ENCODE measurements around the gene TSPEAR.

The TSPEAR gene

GRCh38 chr21:44711327-44712202 is at the start of gene TSPEAR:
TSPEAR (minus strand) TSS chr21:44711572; CDS start chr21:44711514, 58 bp downstream.
- no peaks in the 10 kb centered on the region for H3K9me3 ChIP-seq (ENCODE audit: control insufficient read depth in 2 of 2, low read length in 2 of 2)
- no peak within 1 kb of the TSS for H3K4me3 ChIP-seq (ENCODE audit: low read length in 2 of 2)
- H3K27me3 ChIP-seq (ENCODE audit: control insufficient read depth in 1 of 2, insufficient read depth in 2 of 2, low read length in 2 of 2): peaks cover 56 to 61% of the 10 kb centered on the region in 2 donors
- no peak within 1 kb of the TSS for H3K27ac ChIP-seq (ENCODE audit: low read length)
- H3K9ac ChIP-seq (ENCODE audit: low read length in 2 of 2): no peak within 1 kb of the TSS
- no peaks in the 10 kb centered on the region for H3K36me3 ChIP-seq (ENCODE audit: control insufficient read depth in 2 of 2, insufficient read depth in 2 of 2, low read length in 2 of 2)
- H3K4me1 ChIP-seq (ENCODE audit: control insufficient read depth, insufficient read depth, low read length): peaks cover 2% of the 10 kb centered on the region

GRCh38 chr21:44760376-44760775 is 49.0 kb upstream of the TSPEAR start:
- Histone ChIP-seq H3K27ac (ENCODE audit: low read length) (no peak overlapping the region), H3K27me3 (ENCODE audit: control insufficient read depth in 1 of 2, insufficient read depth in 2 of 2, low read length in 2 of 2) (no peaks in the 10 kb centered on the region), H3K9ac (ENCODE audit: low read length in 2 of 2) (no peak overlapping the region), H3K4me1 (ENCODE audit: control insufficient read depth, insufficient read depth, low read length) (no peaks in the 10 kb centered on the region), H3K36me3 (ENCODE audit: control insufficient read depth in 2 of 2, insufficient read depth in 2 of 2, low read length in 2 of 2) (no peaks in the 10 kb centered on the region), H3K9me3 (ENCODE audit: control insufficient read depth in 2 of 2, low read length in 2 of 2) (peaks cover 0 to 6% of the 10 kb centered on the region in 2 donors), H3K4me3 (ENCODE audit: low read length in 2 of 2) (no peak overlapping the region)

GRCh38 chr21:44759628-44760285 is 48.4 kb upstream of the TSPEAR start:
- Histone ChIP-seq H3K27me3 (ENCODE audit: control insufficient read depth in 1 of 2, insufficient read depth in 2 of 2, low read length in 2 of 2) (no peaks in the 10 kb centered on the region), H3K4me3 (ENCODE audit: low read length in 2 of 2) (no peak overlapping the region), H3K9me3 (ENCODE audit: control insufficient read depth in 2 of 2, low read length in 2 of 2) (peaks cover 0 to 6% of the 10 kb centered on the region in 2 donors), H3K27ac (ENCODE audit: low read length) (no peak overlapping the region), H3K36me3 (ENCODE audit: control insufficient read depth in 2 of 2, insufficient read depth in 2 of 2, low read length in 2 of 2) (no peaks in the 10 kb centered on the region), H3K4me1 (ENCODE audit: control insufficient read depth, insufficient read depth, low read length) (no peaks in the 10 kb centered on the region), H3K9ac (ENCODE audit: low read length in 2 of 2) (no peak overlapping the region)

GRCh38 chr21:44758781-44759627 is 47.6 kb upstream of the TSPEAR start:
- Histone ChIP-seq H3K9ac (ENCODE audit: low read length in 2 of 2) (no peak overlapping the region), H3K4me1 (ENCODE audit: control insufficient read depth, insufficient read depth, low read length) (no peaks in the 10 kb centered on the region), H3K4me3 (ENCODE audit: low read length in 2 of 2) (no peak overlapping the region), H3K36me3 (ENCODE audit: control insufficient read depth in 2 of 2, insufficient read depth in 2 of 2, low read length in 2 of 2) (no peaks in the 10 kb centered on the region), H3K27me3 (ENCODE audit: control insufficient read depth in 1 of 2, insufficient read depth in 2 of 2, low read length in 2 of 2) (no peaks in the 10 kb centered on the region), H3K27ac (ENCODE audit: low read length) (no peak overlapping the region), H3K9me3 (ENCODE audit: control insufficient read depth in 2 of 2, low read length in 2 of 2) (peaks cover 0 to 6% of the 10 kb centered on the region in 2 donors)

- H3K4me3 ChIP-seq (ENCODE audit: low read length in 2 of 2): no peak overlapping the region
- H3K9ac ChIP-seq (ENCODE audit: low read length in 2 of 2): no peak overlapping the region
- no peak overlapping the region for H3K27ac ChIP-seq (ENCODE audit: low read length)
These were observed 46.8 kb upstream of the TSPEAR start for GRCh38 chr21:44758141-44758561.

GRCh38 chr21:44757731-44758130 is 46.4 kb upstream of the TSPEAR start:
- Histone ChIP-seq H3K9ac (ENCODE audit: low read length in 2 of 2) (no peak overlapping the region), H3K4me1 (ENCODE audit: control insufficient read depth, insufficient read depth, low read length) (no peaks in the 10 kb centered on the region), H3K9me3 (ENCODE audit: control insufficient read depth in 2 of 2, low read length in 2 of 2) (peaks cover 0 to 6% of the 10 kb centered on the region in 2 donors), H3K4me3 (ENCODE audit: low read length in 2 of 2) (no peak overlapping the region), H3K36me3 (ENCODE audit: control insufficient read depth in 2 of 2, insufficient read depth in 2 of 2, low read length in 2 of 2) (no peaks in the 10 kb centered on the region), H3K27ac (ENCODE audit: low read length) (no peak overlapping the region), H3K27me3 (ENCODE audit: control insufficient read depth in 1 of 2, insufficient read depth in 2 of 2, low read length in 2 of 2) (no peaks in the 10 kb centered on the region)

More at GRCh38 chr21:44758141-44758561, 46.8 kb upstream of the TSPEAR start:
- no peaks in the 10 kb centered on the region for H3K36me3 ChIP-seq (ENCODE audit: control insufficient read depth in 2 of 2, insufficient read depth in 2 of 2, low read length in 2 of 2)
- peaks cover 0 to 6% of the 10 kb centered on the region in 2 donors for H3K9me3 ChIP-seq (ENCODE audit: control insufficient read depth in 2 of 2, low read length in 2 of 2)
- H3K27me3 ChIP-seq (ENCODE audit: control insufficient read depth in 1 of 2, insufficient read depth in 2 of 2, low read length in 2 of 2): no peaks in the 10 kb centered on the region
- H3K4me1 ChIP-seq (ENCODE audit: control insufficient read depth, insufficient read depth, low read length): no peaks in the 10 kb centered on the region

GRCh38 chr21:44756423-44757185 is 45.2 kb upstream of the TSPEAR start:
- no peak overlapping the region for H3K27ac ChIP-seq (ENCODE audit: low read length)
- peaks cover 0 to 6% of the 10 kb centered on the region in 2 donors for H3K9me3 ChIP-seq (ENCODE audit: control insufficient read depth in 2 of 2, low read length in 2 of 2)
- H3K9ac ChIP-seq (ENCODE audit: low read length in 2 of 2): no peak overlapping the region
- H3K4me1 ChIP-seq (ENCODE audit: control insufficient read depth, insufficient read depth, low read length): no peaks in the 10 kb centered on the region
- no peak overlapping the region for H3K4me3 ChIP-seq (ENCODE audit: low read length in 2 of 2)
- no peaks in the 10 kb centered on the region for H3K36me3 ChIP-seq (ENCODE audit: control insufficient read depth in 2 of 2, insufficient read depth in 2 of 2, low read length in 2 of 2)
- no peaks in the 10 kb centered on the region for H3K27me3 ChIP-seq (ENCODE audit: control insufficient read depth in 1 of 2, insufficient read depth in 2 of 2, low read length in 2 of 2)

- Histone ChIP-seq H3K9me3 (ENCODE audit: control insufficient read depth in 2 of 2, low read length in 2 of 2) (peaks cover 0 to 6% of the 10 kb centered on the region in 2 donors), H3K4me3 (ENCODE audit: low read length in 2 of 2) (no peak overlapping the region), H3K9ac (ENCODE audit: low read length in 2 of 2) (no peak overlapping the region), H3K4me1 (ENCODE audit: control insufficient read depth, insufficient read depth, low read length) (no peaks in the 10 kb centered on the region), H3K27me3 (ENCODE audit: control insufficient read depth in 1 of 2, insufficient read depth in 2 of 2, low read length in 2 of 2) (peaks cover 1 to 7% of the 10 kb centered on the region in 2 donors), H3K27ac (ENCODE audit: low read length) (no peak overlapping the region), H3K36me3 (ENCODE audit: control insufficient read depth in 2 of 2, insufficient read depth in 2 of 2, low read length in 2 of 2) (no peaks in the 10 kb centered on the region)
These were observed 43.9 kb upstream of the TSPEAR start for GRCh38 chr21:44755227-44755626.

GRCh38 chr21:44753357-44753756 is 42.0 kb upstream of the TSPEAR start:
- peaks cover 9 to 16% of the 10 kb centered on the region in 2 donors for H3K27me3 ChIP-seq (ENCODE audit: control insufficient read depth in 1 of 2, insufficient read depth in 2 of 2, low read length in 2 of 2)
- H3K36me3 ChIP-seq (ENCODE audit: control insufficient read depth in 2 of 2, insufficient read depth in 2 of 2, low read length in 2 of 2): no peaks in the 10 kb centered on the region
- no peak overlapping the region for H3K9ac ChIP-seq (ENCODE audit: low read length in 2 of 2)
- peaks cover 0 to 6% of the 10 kb centered on the region in 2 donors for H3K9me3 ChIP-seq (ENCODE audit: control insufficient read depth in 2 of 2, low read length in 2 of 2)
- H3K27ac ChIP-seq (ENCODE audit: low read length): no peak overlapping the region
- no peak overlapping the region for H3K4me3 ChIP-seq (ENCODE audit: low read length in 2 of 2)
- no peaks in the 10 kb centered on the region for H3K4me1 ChIP-seq (ENCODE audit: control insufficient read depth, insufficient read depth, low read length)

All from stomach smooth muscle (tissue), 2 donors.